Left lung (tissue), 10 donors: ENCODE results near the gene CBFA2T2. TPM values are rescaled to one million over a fixed set of nuclear protein-coding genes. Genes with fewer than 3 reads are reported as not detected.

Experiments used
- ATAC-seq: fragments of 200-7000 bp; cut with Tn5 transposase; one replicate; pipeline ENCODE4 v1.9.1; 2020; ENCODE audit warnings: moderate library complexity
- DNase-seq, 4 donors: peaks; one replicate each; pipeline ENCODE4 v3.0.0-alpha.2; 2013 to 2020
- H3K27ac ChIP-seq, 2 donors: fragments of 200-600 bp; sonication (generic) in 1 of 2; one replicate each; pipeline versions ENCODE4 v1.5.0 to v1.8.0; 2020 to 2021
- H3K27me3 ChIP-seq, 2 donors: fragments of 200-600 bp; sonication (generic) in 1 of 2; one replicate each; pipeline versions ENCODE4 v1.5.0 to v1.8.0; 2020 to 2021
- H3K36me3 ChIP-seq, 2 donors: fragments of 200-600 bp; sonication (generic) in 1 of 2; one replicate each; pipeline versions ENCODE4 v1.5.0 to v1.8.0; 2020 to 2021
- H3K4me1 ChIP-seq, 2 donors: fragments of 200-600 bp; one replicate each; pipeline ENCODE4 v1.8.0; 2021
- H3K4me3 ChIP-seq, 2 donors: fragments of 200-600 bp; sonication (generic) in 1 of 2; one replicate each; pipeline versions ENCODE4 v1.5.0 to v1.8.0; 2020 to 2021; ENCODE audit warnings: mild to moderate bottlenecking in 1 of 2
- H3K9me3 ChIP-seq, 2 donors: fragments of 200-600 bp; sonication (generic) in 1 of 2; one replicate each; pipeline versions ENCODE4 v1.5.0 to v1.8.0; 2020 to 2021
- intact Hi-C, 2 donors: fragments of 100-400 bp; cut with DNase I; formaldehyde crosslinking; loops; one replicate each; pipeline versions ENCODE4 v1.11.2 to v1.14.2; 2022
- polyA plus RNA-seq, 6 donors: library from polyadenylated mRNA; unstranded; fragments of 120-200 nt; gene quantifications; one replicate each; pipeline ENCODE4 v1.2.1, GENCODE V29; 2013; ENCODE audit not compliant: insufficient read length in 6 of 6
- total RNA-seq, 2 donors: library from RNA; stranded (reverse); fragmentation: NEBNext Ultra II Directional; extraction: Animal tissue kit (Norgen Biotek cat#: 25700); gene quantifications; one replicate each; pipeline ENCODE4 v1.2.1, GENCODE V29; 2021
- TF ChIP-seq, protein P1 (sequence below), 2 donors: fragments of 200-600 bp; sonication (generic) in 1 of 2; IDR thresholded peaks; one replicate each; pipeline versions ENCODE4 v1.5.0 to v1.8.0; 2021; ENCODE audit warnings: antibody characterized with exemption in 2 of 2
- donor health status: DM: no; HTN: yes; CAD: no.
- donor health status: DM: no; HTN: no; CAD: no.

The CBFA2T2 gene
- total and polyA plus RNA-seq, 8 donors: 11.9 to 54.4 (median 43.8) TPM

DNA sequence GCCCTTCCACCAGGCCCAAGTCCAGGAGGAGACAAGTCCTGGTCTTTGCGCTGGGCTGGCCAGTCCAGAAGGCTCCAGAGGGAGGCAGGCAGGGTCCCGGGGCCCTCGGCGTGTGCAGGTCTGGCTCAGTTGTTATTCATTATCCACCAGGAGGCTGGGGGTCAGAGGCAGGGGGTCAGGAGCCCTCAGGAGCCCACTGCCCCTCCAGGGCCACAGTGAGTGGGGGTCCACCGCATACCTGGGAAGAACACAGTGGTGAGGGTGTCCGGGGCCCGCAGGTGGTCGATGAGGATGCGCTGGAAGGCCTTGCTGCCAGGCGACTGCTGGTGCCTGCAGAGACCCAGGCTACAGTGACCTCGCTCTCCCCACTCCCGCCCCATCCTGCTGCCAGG lies 167.8 kb downstream of the CBFA2T2 start:
- ATAC-seq (no peak), DNase-seq (peak in 1 of 4 donors; percentile 57)
- H3K36me3 ChIP-seq: peaks cover 0 to 32% of the 10 kb centered on the region in 2 donors
- intact Hi-C loops: no loop called here
- H3K4me1 ChIP-seq: peaks cover 3 to 4% of the 10 kb centered on the region in 2 donors
- H3K27me3 ChIP-seq: no peaks in the 10 kb centered on the region
- no peaks in the 10 kb centered on the region for H3K9me3 ChIP-seq
- TF ChIP-seq, protein P1, sequence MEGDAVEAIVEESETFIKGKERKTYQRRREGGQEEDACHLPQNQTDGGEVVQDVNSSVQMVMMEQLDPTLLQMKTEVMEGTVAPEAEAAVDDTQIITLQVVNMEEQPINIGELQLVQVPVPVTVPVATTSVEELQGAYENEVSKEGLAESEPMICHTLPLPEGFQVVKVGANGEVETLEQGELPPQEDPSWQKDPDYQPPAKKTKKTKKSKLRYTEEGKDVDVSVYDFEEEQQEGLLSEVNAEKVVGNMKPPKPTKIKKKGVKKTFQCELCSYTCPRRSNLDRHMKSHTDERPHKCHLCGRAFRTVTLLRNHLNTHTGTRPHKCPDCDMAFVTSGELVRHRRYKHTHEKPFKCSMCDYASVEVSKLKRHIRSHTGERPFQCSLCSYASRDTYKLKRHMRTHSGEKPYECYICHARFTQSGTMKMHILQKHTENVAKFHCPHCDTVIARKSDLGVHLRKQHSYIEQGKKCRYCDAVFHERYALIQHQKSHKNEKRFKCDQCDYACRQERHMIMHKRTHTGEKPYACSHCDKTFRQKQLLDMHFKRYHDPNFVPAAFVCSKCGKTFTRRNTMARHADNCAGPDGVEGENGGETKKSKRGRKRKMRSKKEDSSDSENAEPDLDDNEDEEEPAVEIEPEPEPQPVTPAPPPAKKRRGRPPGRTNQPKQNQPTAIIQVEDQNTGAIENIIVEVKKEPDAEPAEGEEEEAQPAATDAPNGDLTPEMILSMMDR (IDR thresholded peaks at IDR 0.05): no peak
- H3K4me3 ChIP-seq: no peak overlapping the region
- no peak overlapping the region for H3K27ac ChIP-seq

DNA sequence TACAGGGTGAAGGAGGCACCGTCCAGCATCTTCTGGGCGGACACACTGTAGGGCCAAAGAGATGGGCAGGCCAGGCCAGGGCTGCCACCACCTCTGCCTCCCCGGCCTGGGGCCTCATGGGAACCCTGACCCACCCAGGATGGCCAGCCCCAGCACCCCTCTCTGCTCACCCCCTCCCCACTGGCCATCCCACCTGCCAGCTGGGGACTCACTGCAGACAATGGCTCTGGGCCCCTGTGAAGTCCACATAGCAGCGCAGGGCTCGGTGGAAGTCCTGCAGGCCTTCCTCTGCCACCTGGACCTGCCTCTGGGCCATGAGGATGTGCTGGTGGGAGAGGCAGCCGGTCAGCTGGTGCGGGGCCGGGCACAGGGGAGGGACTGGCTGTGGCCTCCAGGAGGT lies 168.6 kb downstream of the CBFA2T2 start:
- intact Hi-C loops: no loop called here
- DNase-seq (peak in 1 of 4 donors; percentile 63), ATAC-seq (no peak)
- peaks cover 4 to 10% of the 10 kb centered on the region in 2 donors for H3K4me1 ChIP-seq
- no peak overlapping the region for H3K27ac ChIP-seq
- TF ChIP-seq, protein P1 (IDR thresholded peaks at IDR 0.05): no peak
- no peak overlapping the region for H3K4me3 ChIP-seq
- H3K27me3 ChIP-seq: no peaks in the 10 kb centered on the region
- peaks cover 0 to 32% of the 10 kb centered on the region in 2 donors for H3K36me3 ChIP-seq
- H3K9me3 ChIP-seq: no peaks in the 10 kb centered on the region

DNA sequence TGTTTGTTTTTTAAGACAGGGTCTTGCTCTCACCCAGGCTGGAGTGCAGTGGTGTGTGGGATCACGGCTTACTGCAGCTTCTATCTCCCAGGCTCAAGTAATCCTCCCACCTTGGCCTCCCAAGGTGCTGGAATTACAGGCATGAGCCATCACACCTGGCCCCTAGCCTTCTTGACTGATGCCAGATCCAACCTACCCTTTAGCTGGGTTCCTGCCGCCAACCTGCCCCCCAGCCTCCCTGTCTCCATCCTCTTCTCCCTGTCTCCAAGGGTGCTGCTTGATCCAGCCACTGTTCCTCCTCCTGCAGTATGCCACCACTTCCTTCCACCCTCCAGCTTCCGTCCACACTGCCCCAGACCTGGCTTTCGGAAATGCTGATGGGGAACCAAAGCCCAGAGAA lies 169.0 kb downstream of the CBFA2T2 start:
- TF ChIP-seq, protein P1 (IDR thresholded peaks at IDR 0.05): no peak
- H3K27ac ChIP-seq: no peak overlapping the region
- peaks cover 0 to 32% of the 10 kb centered on the region in 2 donors for H3K36me3 ChIP-seq
- no peaks in the 10 kb centered on the region for H3K27me3 ChIP-seq
- H3K9me3 ChIP-seq: no peaks in the 10 kb centered on the region
- intact Hi-C loops: no loop called here
- peaks cover 2 to 11% of the 10 kb centered on the region in 2 donors for H3K4me1 ChIP-seq
- ATAC-seq (no peak), DNase-seq (no peak)
- no peak overlapping the region for H3K4me3 ChIP-seq

DNA sequence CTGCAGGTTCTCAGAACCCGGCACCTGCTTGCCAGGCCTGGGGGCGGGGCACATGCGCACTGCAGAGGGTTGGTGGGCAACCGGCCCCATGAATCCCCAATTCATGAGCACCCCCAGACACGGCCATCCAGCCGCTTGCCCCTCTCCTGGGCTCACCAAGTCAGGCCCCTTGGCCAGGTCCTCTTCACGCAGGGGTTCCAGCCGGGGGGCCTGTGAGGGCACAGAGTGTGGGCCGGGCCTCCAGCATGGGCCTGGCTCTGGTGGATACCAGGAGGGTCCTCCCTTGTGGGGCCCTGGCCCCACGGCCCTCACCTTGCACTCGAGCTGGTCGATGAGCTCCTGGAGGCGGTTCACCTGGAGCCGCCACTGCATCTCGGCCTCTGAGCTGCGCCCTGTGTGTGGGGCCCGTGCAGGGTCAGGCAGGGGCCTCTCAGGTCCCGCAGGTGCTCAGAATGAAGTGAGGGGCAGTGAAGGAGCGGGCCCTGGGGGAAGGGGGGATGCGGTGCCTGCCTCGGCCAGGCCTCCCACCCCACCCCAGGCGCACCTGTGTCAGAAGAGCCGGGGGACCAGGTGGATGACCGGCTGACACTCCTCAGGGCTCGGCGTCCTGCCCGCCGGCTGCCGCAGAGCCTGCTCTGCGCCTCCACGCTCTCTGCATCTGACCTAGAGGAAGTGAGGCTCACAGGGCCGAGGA lies 169.6 kb downstream of the CBFA2T2 start:
- no peak overlapping the region for H3K27ac ChIP-seq
- H3K36me3 ChIP-seq: peaks cover 0 to 32% of the 10 kb centered on the region in 2 donors
- intact Hi-C loops: no loop called here
- TF ChIP-seq, protein P1 (IDR thresholded peaks at IDR 0.05): no peak
- ATAC-seq (no peak), DNase-seq (peak in 1 of 4 donors; percentile 75)
- no peak overlapping the region for H3K4me3 ChIP-seq
- H3K9me3 ChIP-seq: no peaks in the 10 kb centered on the region
- no peaks in the 10 kb centered on the region for H3K27me3 ChIP-seq
- H3K4me1 ChIP-seq: peaks cover 5 to 17% of the 10 kb centered on the region in 2 donors

DNA sequence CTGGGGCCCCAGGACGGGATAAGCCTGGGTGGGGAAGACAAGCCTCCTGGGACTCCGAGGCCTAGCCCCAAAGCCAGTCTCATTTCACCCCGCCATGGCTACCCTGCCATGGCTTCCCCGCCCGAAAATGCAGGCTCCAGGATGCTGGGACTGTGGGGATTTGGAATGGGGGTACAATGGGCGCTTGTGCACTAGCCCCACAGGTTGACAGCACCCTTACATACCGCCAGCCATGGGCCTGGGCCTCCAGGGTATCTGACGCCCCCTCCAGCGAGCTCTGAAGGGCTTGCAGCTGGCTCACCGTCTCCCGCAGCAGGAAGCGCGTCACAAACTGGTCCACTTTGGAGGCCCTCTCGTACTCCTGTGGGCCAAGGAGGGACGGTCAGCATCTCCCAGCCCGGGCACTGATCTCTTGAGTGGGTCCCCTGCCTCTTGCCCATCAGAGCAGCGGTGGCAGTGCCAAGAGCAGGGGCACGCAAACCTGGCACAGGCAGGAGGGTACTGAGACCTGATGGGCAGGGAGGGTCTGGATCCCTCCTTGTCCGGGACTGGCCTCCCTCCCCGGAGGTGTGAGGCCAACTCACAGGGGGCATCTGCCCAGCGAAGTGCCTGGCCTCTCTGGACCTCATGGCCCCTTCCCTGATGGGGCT lies 170.3 kb downstream of the CBFA2T2 start:
- TF ChIP-seq, protein P1 (IDR thresholded peaks at IDR 0.05): no peak
- ATAC-seq: no peak
- peaks cover 5 to 22% of the 10 kb centered on the region in 2 donors for H3K4me1 ChIP-seq
- H3K27me3 ChIP-seq: no peaks in the 10 kb centered on the region
- H3K36me3 ChIP-seq: peaks cover 0 to 32% of the 10 kb centered on the region in 2 donors
- no peaks in the 10 kb centered on the region for H3K9me3 ChIP-seq
- H3K27ac ChIP-seq: no peak overlapping the region
- peak in 1 of 4 donors; percentile 68 for DNase-seq
- H3K4me3 ChIP-seq: no peak overlapping the region
- intact Hi-C loops: no loop called here
